ENCODE results near the gene SHB. TPM values are rescaled to one million over a fixed set of nuclear protein-coding genes. Genes with fewer than 3 reads are reported as not detected.
A peak's percentile ranks its signal among the peaks of the same experiment; 100 is the strongest.

The SHB gene
- total and polyA plus RNA-seq, 8 donors, result 3.5 to 37.7 (median 8.5) TPM

- Histone ChIP-seq H3K27ac (no peak overlapping the region), H3K9me3 (no peaks in the 10 kb centered on the region), H3K36me3 (peaks cover 0 to 44% (median 27%) of the 10 kb centered on the region in 4 donors), H3K4me3 (no peak overlapping the region), H3K27me3 (no peaks in the 10 kb centered on the region), H3K4me1 (peaks cover 25 to 40% (median 37%) of the 10 kb centered on the region in 4 donors)
- intact Hi-C loops (cut with DNase I; ENCODE audit: low total_unique reads), result loop anchor here (10.0 kb wide), 2 partner anchors 54 to 86 kb away; partner anchors contain the start of gene SHB
- no peak for DNase-seq
- WGBS, 5 donors, result 80 to 87% (median 86%) methylated on average over 7 of the region's 7 CpGs
- TF ChIP-seq POLR2A (IDR thresholded peaks at IDR 0.05) (no peak), CTCF (IDR thresholded peaks at IDR 0.05) (no peak), EP300 (IDR thresholded peaks at IDR 0.05) (no peak), POLR2AphosphoS5 (IDR thresholded peaks at IDR 0.05) (no peak)
Observed at GRCh38 chr9:38010918-38011704, 57.9 kb downstream of the SHB start.

GRCh38 chr9:38009990-38010389, 59.0 kb downstream of the SHB start:
- 81 to 91% (median 86%) methylated on average over 4 of the region's 4 CpGs for WGBS, 5 donors
- peaks cover 0 to 35% (median 25%) of the 10 kb centered on the region in 4 donors for H3K36me3 ChIP-seq
- TF ChIP-seq POLR2A (IDR thresholded peaks at IDR 0.05) (no peak), POLR2AphosphoS5 (IDR thresholded peaks at IDR 0.05) (no peak), CTCF (IDR thresholded peaks at IDR 0.05) (no peak), EP300 (IDR thresholded peaks at IDR 0.05) (no peak)
- H3K4me1 ChIP-seq, result peaks cover 25 to 45% (median 39%) of the 10 kb centered on the region in 4 donors
- H3K27me3 ChIP-seq, result no peaks in the 10 kb centered on the region
- no peak for DNase-seq
- H3K27ac ChIP-seq, result no peak overlapping the region
- H3K9me3 ChIP-seq, result no peaks in the 10 kb centered on the region
- no peak overlapping the region for H3K4me3 ChIP-seq
- intact Hi-C loops (cut with DNase I; ENCODE audit: low total_unique reads), result loop anchor here (10.0 kb wide), 2 partner anchors 55 to 85 kb away; partner anchors contain the start of gene SHB

GRCh38 chr9:38009035-38009501, 60.0 kb downstream of the SHB start:
- no peak for DNase-seq
- H3K27me3 ChIP-seq, result no peaks in the 10 kb centered on the region
- TF ChIP-seq POLR2A (IDR thresholded peaks at IDR 0.05) (no peak), CTCF (IDR thresholded peaks at IDR 0.05) (no peak), POLR2AphosphoS5 (IDR thresholded peaks at IDR 0.05) (no peak), EP300 (IDR thresholded peaks at IDR 0.05) (no peak)
- H3K4me3 ChIP-seq, result no peak overlapping the region
- no peaks in the 10 kb centered on the region for H3K9me3 ChIP-seq
- H3K4me1 ChIP-seq, result peaks cover 25 to 53% (median 39%) of the 10 kb centered on the region in 4 donors
- H3K27ac ChIP-seq, result peak overlapping the region; percentile 3 to 73 (median 44)
- WGBS, 5 donors, result 86 to 98% (median 92%) methylated on average over 5 of the region's 5 CpGs
- intact Hi-C loops (cut with DNase I; ENCODE audit: low total_unique reads), result no loop called here
- H3K36me3 ChIP-seq, result peaks cover 0 to 32% (median 19%) of the 10 kb centered on the region in 4 donors

GRCh38 chr9:38008168-38009034, 60.6 kb downstream of the SHB start:
- TF ChIP-seq POLR2A (IDR thresholded peaks at IDR 0.05) (no peak), POLR2AphosphoS5 (IDR thresholded peaks at IDR 0.05) (peak in 2 of 3 donors; percentile 23 to 52)
- Histone ChIP-seq H3K9me3 (no peaks in the 10 kb centered on the region), H3K4me3 (no peak overlapping the region), H3K36me3 (peaks cover 0 to 32% (median 13%) of the 10 kb centered on the region in 4 donors), H3K27me3 (no peaks in the 10 kb centered on the region), H3K4me1 (peaks cover 25 to 53% (median 39%) of the 10 kb centered on the region in 4 donors), H3K27ac (peak overlapping the region; percentile 13 to 73 (median 44))
- intact Hi-C loops (cut with DNase I; ENCODE audit: low total_unique reads), result no loop called here
- 38 to 43% (median 42%) methylated on average over 9 to 10 of the region's 10 CpGs for WGBS, 5 donors
- DNase-seq, result peak; percentile 35 to 74
